Keratinocyte (primary cell): Measurements from ENCODE around the gene OTUD5.

Source experiments
- CTCF ChIP-seq, 3 experiments: IDR thresholded peaks in 1 of 3; conservative IDR thresholded peaks in 1 of 3; optimal IDR thresholded peaks in 1 of 3; 2 replicates in 2 of 3; 3 replicates in 1 of 3; pipeline versions ENCODE3 to v1.5.1; 2011; ENCODE audit warnings: low read length in 3 of 3, mild to moderate bottlenecking in 3 of 3, moderate library complexity in 2 of 3, control low read depth in 1 of 3, inconsistent platforms in 1 of 3; ENCODE audit not compliant: insufficient read depth in 2 of 3; ENCODE audit errors: extremely low read depth in 1 of 3
- EZH2 ChIP-seq: IDR thresholded peaks from one replicate; pipeline ENCODE4 v1.6.1; 2012; ENCODE audit warnings: inconsistent platforms, mild to moderate bottlenecking, low read length, moderate library complexity

GRCh38 chrX:48937054-48937907 lies 20.1 kb downstream of the OTUD5 start:
- TF ChIP-seq CTCF (optimal IDR thresholded peaks at IDR 0.05 in 1 of 3, IDR thresholded peaks at IDR 0.05 in 1 of 3, conservative IDR thresholded peaks at IDR 0.05 in 1 of 3; ENCODE audit: extremely low read depth in 1 of 3, insufficient read depth in 2 of 3, low read length in 3 of 3): no peak
- TF ChIP-seq EZH2: no peak
